Neural cell (in vitro differentiated cells): ENCODE data around the gene PYGB. TPM values are rescaled to one million over a fixed set of nuclear protein-coding genes. Genes with fewer than 3 reads are reported as not detected.

Experiments used
- H2AFZ ChIP-seq: fragments of 200-600, 300-800 bp; sonication (generic), shearing (Covaris generic); 2 replicates; pipeline ENCODE4 v1.6.0; 2014; ENCODE audit warnings: low read depth, mild to moderate bottlenecking, antibody characterized with exemption, low read length, moderate library complexity
- H3F3A ChIP-seq: fragments of 200-600 bp; shearing (Covaris generic); 2 replicates; pipeline ENCODE4 v1.6.1; 2016; ENCODE audit warnings: mild to moderate bottlenecking, moderate library complexity, mixed read lengths, antibody characterized with exemption, low read length; ENCODE audit not compliant: insufficient read depth, poor library complexity, severe bottlenecking
- H3K27ac ChIP-seq: fragments of 200-600, 300-800 bp; sonication (generic), shearing (Covaris generic); 2 replicates; pipeline ENCODE4 v1.5.1; 2014; ENCODE audit warnings: mild to moderate bottlenecking, low read length, moderate library complexity
- H3K27me3 ChIP-seq: fragments of 300-800, 200-600 bp; sonication (generic), shearing (Covaris generic); 2 replicates; pipeline ENCODE4 v1.6.0; 2014; ENCODE audit warnings: mild to moderate bottlenecking, low read depth, low read length, moderate library complexity; ENCODE audit not compliant: insufficient read depth
- H3K36me3 ChIP-seq: fragments of 300-800, 200-600 bp; sonication (generic), shearing (Covaris generic); 2 replicates; pipeline ENCODE4 v1.5.1; 2014; ENCODE audit warnings: mild to moderate bottlenecking, antibody characterized with exemption, low read length, moderate library complexity; ENCODE audit not compliant: insufficient read depth
- H3K4me2 ChIP-seq: fragments of 300-800, 200-600 bp; sonication (generic), shearing (Covaris generic); 2 replicates; pipeline ENCODE4 v1.6.0; 2014; ENCODE audit warnings: mild to moderate bottlenecking, low read length
- H3K4me3 ChIP-seq: fragments of 300-800, 200-600 bp; sonication (generic), shearing (Covaris generic); 2 replicates; pipeline ENCODE4 v1.5.1; 2014; ENCODE audit warnings: mild to moderate bottlenecking, low read length, moderate library complexity
- H3K79me2 ChIP-seq: fragments of 200-600 bp; shearing (Covaris generic); replicated peaks from 2 replicates; pipeline ENCODE4 v1.6.0; 2014; ENCODE audit warnings: mild to moderate bottlenecking, low read length, moderate library complexity; ENCODE audit not compliant: insufficient read depth
- H3K9ac ChIP-seq: fragments of 300-800, 200-600 bp; sonication (generic), shearing (Covaris generic); 2 replicates; pipeline ENCODE4 v1.6.1; 2016; ENCODE audit warnings: mild to moderate bottlenecking, low read length, mixed read lengths
- H3K9me2 ChIP-seq: fragments of 200-600 bp; shearing (Covaris generic); 2 replicates; pipeline ENCODE4 v1.6.1; 2016; ENCODE audit warnings: mild to moderate bottlenecking, low read length, mixed read lengths; ENCODE audit not compliant: insufficient read depth
- H3K9me3 ChIP-seq: fragments of 200-600, 300-800 bp; sonication (generic), shearing (Covaris generic); 2 replicates; pipeline ENCODE4 v1.6.1; 2016; ENCODE audit warnings: mild to moderate bottlenecking, mixed run types, low read length, moderate library complexity, mixed read lengths
- H4K20me1 ChIP-seq: fragments of 200-600 bp; shearing (Covaris generic); 2 replicates; pipeline ENCODE4 v1.6.1; 2016; ENCODE audit warnings: mild to moderate bottlenecking, mixed run types; ENCODE audit not compliant: insufficient read depth
- EP300 ChIP-seq: fragments of 450-650 bp; conservative IDR thresholded peaks from 2 replicates; pipeline ENCODE4 v1.6.1; 2014; ENCODE audit warnings: antibody characterized with exemption, mild to moderate bottlenecking, moderate library complexity; ENCODE audit not compliant: poor library complexity, severe bottlenecking
- EZH2 ChIP-seq: fragments of 200-600, 300-800 bp; shearing (Covaris generic), sonication (generic); IDR thresholded peaks from 2 replicates; pipeline ENCODE4 v1.6.1; 2014; ENCODE audit warnings: antibody characterized with exemption, low read length, borderline replicate concordance, mild to moderate bottlenecking; ENCODE audit not compliant: insufficient read depth, poor library complexity, severe bottlenecking
- MXI1 ChIP-seq: fragments of 450-650 bp; conservative IDR thresholded peaks from 2 replicates; pipeline ENCODE4 v1.6.1; 2014; ENCODE audit warnings: antibody characterized with exemption, mild to moderate bottlenecking; ENCODE audit not compliant: poor library complexity, severe bottlenecking
- POLR2AphosphoS5 ChIP-seq: IDR thresholded peaks from 2 replicates; pipeline ENCODE4 v1.6.1; 2012
- RAD21 ChIP-seq: fragments of 450-650 bp; conservative IDR thresholded peaks from 2 replicates; pipeline ENCODE4 v1.6.1; 2014; ENCODE audit warnings: antibody characterized with exemption, mild to moderate bottlenecking, moderate library complexity
- SMC3 ChIP-seq: fragments of 450-650 bp; conservative IDR thresholded peaks from 2 replicates; pipeline ENCODE4 v1.6.1; 2014; ENCODE audit warnings: antibody characterized with exemption, mild to moderate bottlenecking, moderate library complexity; ENCODE audit not compliant: poor library complexity
- TAF1 ChIP-seq: IDR thresholded peaks from 2 replicates; pipeline ENCODE4 v1.6.1; 2012; ENCODE audit warnings: low read depth
- polyA plus RNA-seq: library from polyadenylated mRNA; depleted of rRNA; stranded (reverse); fragments of >200 nt; gene quantifications from 2 replicates; pipeline ENCODE4 v1.2.3, GENCODE V29; 2014
- TF ChIP-seq, protein P1 (sequence below): IDR thresholded peaks from 2 replicates; pipeline ENCODE4 v1.6.1; 2012; ENCODE audit warnings: borderline replicate concordance
- TF ChIP-seq, protein P2 (sequence below): fragments of 450-650 bp; IDR thresholded peaks from 2 replicates; pipeline ENCODE4 v1.5.1; 2014; ENCODE audit warnings: antibody characterized with exemption, mild to moderate bottlenecking, moderate library complexity; ENCODE audit not compliant: poor library complexity, severe bottlenecking

Gene PYGB
- polyA plus RNA-seq, 1 donor from 2014 or later: 70.5 TPM

DNA sequence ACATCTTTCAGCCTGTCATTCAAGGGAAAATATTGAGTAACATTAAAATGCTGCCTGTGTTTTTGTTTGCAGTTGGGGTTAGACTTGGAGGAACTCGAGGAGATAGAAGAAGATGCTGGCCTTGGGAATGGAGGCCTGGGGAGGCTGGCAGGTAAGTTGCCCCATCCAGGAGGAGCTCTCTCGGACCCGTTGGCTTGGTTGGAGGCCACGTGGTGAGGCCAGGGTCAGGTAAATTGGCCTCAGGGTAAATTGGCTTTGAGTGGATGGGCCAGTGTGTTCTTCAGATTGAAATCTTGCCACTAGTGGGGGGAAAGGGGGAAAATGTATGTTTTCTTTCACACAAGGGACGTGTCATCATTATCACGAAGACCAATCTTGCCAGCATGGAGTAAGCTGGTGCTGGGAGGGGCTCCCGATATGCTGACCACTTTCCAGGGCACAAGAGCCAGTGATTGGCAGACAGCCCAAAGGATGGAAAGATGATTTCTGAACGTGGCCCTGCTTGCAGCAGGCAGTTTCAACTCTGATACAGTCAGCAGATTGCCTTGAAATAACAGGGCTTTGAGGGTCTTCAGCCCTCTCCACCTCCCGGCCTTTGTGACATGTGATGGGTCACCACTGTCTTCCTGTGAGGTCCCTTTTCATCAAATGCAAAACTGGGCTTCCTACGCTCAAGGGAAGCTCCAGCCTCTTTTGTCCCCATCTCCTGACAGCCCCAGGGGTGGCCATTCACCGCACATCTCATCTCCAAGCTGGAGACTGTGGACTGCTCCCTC is 21.4 kb downstream of the PYGB start:
- Histone ChIP-seq H2AFZ (no peak overlapping the region), H3K27me3 (no peaks in the 10 kb centered on the region), H3K9me2 (no peaks in the 10 kb centered on the region), H3K4me2 (no peak overlapping the region), H3F3A (no peaks in the 10 kb centered on the region), H4K20me1 (no peaks in the 10 kb centered on the region), H3K36me3 (peaks cover 7% of the 10 kb centered on the region), H3K9ac (no peak overlapping the region), H3K27ac (no peak overlapping the region), H3K79me2 (peaks cover 7% of the 10 kb centered on the region), H3K9me3 (peaks cover 3% of the 10 kb centered on the region), H3K4me3 (no peak overlapping the region)
- TF ChIP-seq TAF1 (no peak), POLR2AphosphoS5 (no peak), MXI1 (no peak), SMC3 (no peak), EP300 (no peak), RAD21 (no peak), EZH2 (no peak)
- TF ChIP-seq, protein P1, sequence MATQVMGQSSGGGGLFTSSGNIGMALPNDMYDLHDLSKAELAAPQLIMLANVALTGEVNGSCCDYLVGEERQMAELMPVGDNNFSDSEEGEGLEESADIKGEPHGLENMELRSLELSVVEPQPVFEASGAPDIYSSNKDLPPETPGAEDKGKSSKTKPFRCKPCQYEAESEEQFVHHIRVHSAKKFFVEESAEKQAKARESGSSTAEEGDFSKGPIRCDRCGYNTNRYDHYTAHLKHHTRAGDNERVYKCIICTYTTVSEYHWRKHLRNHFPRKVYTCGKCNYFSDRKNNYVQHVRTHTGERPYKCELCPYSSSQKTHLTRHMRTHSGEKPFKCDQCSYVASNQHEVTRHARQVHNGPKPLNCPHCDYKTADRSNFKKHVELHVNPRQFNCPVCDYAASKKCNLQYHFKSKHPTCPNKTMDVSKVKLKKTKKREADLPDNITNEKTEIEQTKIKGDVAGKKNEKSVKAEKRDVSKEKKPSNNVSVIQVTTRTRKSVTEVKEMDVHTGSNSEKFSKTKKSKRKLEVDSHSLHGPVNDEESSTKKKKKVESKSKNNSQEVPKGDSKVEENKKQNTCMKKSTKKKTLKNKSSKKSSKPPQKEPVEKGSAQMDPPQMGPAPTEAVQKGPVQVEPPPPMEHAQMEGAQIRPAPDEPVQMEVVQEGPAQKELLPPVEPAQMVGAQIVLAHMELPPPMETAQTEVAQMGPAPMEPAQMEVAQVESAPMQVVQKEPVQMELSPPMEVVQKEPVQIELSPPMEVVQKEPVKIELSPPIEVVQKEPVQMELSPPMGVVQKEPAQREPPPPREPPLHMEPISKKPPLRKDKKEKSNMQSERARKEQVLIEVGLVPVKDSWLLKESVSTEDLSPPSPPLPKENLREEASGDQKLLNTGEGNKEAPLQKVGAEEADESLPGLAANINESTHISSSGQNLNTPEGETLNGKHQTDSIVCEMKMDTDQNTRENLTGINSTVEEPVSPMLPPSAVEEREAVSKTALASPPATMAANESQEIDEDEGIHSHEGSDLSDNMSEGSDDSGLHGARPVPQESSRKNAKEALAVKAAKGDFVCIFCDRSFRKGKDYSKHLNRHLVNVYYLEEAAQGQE: no peak
- TF ChIP-seq, protein P2, sequence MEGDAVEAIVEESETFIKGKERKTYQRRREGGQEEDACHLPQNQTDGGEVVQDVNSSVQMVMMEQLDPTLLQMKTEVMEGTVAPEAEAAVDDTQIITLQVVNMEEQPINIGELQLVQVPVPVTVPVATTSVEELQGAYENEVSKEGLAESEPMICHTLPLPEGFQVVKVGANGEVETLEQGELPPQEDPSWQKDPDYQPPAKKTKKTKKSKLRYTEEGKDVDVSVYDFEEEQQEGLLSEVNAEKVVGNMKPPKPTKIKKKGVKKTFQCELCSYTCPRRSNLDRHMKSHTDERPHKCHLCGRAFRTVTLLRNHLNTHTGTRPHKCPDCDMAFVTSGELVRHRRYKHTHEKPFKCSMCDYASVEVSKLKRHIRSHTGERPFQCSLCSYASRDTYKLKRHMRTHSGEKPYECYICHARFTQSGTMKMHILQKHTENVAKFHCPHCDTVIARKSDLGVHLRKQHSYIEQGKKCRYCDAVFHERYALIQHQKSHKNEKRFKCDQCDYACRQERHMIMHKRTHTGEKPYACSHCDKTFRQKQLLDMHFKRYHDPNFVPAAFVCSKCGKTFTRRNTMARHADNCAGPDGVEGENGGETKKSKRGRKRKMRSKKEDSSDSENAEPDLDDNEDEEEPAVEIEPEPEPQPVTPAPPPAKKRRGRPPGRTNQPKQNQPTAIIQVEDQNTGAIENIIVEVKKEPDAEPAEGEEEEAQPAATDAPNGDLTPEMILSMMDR: no peak

DNA sequence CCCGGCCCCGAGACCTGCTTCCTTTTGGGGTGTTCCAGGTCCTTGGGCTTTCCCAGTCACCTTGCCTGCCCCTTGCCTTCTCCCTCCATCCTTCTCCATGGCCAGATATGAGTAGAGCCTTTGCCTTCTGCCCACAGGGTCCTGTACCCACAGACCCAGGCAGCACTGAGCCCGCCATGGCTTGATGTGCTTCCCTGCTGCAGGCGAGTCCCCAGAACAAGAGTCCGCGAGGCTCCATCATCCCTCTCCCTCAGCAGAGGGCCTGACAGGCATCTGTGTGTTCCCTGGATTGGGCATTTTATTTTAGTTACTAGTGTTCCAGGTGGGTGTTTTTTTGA is 21.9 kb downstream of the PYGB start:
- H3K36me3 ChIP-seq: peaks cover 7% of the 10 kb centered on the region
- no peak overlapping the region for H2AFZ ChIP-seq
- peaks cover 3% of the 10 kb centered on the region for H3K9me3 ChIP-seq
- H3K9ac ChIP-seq: no peak overlapping the region
- peaks cover 7% of the 10 kb centered on the region for H3K79me2 ChIP-seq
- no peak overlapping the region for H3K4me3 ChIP-seq
- no peak for TF ChIP-seq EP300
- TF ChIP-seq, protein P2: no peak
- TF ChIP-seq, protein P1: no peak
- TF ChIP-seq EZH2: no peak
- TF ChIP-seq POLR2AphosphoS5: no peak
- no peak for TF ChIP-seq RAD21
- TF ChIP-seq MXI1: no peak
- TF ChIP-seq SMC3: no peak
- no peak for TF ChIP-seq TAF1
- no peaks in the 10 kb centered on the region for H3F3A ChIP-seq
- no peaks in the 10 kb centered on the region for H3K9me2 ChIP-seq
- no peaks in the 10 kb centered on the region for H4K20me1 ChIP-seq
- no peaks in the 10 kb centered on the region for H3K27me3 ChIP-seq
- no peak overlapping the region for H3K27ac ChIP-seq
- no peak overlapping the region for H3K4me2 ChIP-seq
